NOMO-1 treated with dmso at 0.1 percent for 144 hours (cell line): ENCODE results near the gene RFC2.

Experiments
- DNase-seq: peaks from one replicate; lab custom pipeline; 2025; ENCODE audit not compliant: unreplicated experiment; lab: John Stamatoyannopoulos, UW

Gene RFC2

DNA sequence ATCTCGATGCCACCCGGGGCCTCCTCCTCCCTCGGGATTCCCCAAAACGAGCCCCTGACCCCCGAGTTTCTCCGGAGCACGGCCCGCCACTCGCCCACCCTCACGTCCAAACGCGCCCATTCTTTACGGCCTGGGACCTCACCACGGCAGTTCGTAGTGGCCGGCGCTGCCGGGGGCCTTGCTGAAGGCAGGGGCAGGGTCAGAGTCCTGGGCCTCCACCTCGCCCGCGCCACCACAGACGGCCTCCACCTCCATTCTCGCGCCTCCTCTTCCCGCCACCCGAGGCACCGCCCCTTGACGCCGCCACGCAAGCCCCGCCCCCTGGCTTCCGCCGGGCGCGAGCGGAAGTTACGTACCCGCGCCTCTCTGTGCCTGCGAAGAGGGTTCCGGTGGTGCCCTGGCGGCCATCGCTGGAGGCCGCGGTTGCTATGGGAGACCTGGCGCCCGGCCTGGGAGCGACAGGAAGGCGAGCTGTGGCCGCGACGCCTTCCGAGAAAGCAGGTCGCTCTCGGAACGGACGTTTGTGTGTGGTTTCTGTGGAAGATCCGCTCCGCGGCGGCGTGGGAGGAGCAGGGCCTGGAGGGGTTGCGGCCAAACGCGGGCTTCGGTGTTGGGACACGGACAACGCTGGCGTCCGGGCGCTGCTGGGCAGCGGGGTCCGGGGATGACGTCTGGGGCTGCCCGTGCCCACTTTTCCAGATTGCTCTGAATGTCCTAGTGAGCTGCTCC, at the start of gene RFC2:
TSS of gene RFC2 (minus strand) at position 271 of the 729 bp plus-strand sequence. CDS start at position 255, 16 bp downstream.
- DNase-seq: peak; percentile 100

DNA sequence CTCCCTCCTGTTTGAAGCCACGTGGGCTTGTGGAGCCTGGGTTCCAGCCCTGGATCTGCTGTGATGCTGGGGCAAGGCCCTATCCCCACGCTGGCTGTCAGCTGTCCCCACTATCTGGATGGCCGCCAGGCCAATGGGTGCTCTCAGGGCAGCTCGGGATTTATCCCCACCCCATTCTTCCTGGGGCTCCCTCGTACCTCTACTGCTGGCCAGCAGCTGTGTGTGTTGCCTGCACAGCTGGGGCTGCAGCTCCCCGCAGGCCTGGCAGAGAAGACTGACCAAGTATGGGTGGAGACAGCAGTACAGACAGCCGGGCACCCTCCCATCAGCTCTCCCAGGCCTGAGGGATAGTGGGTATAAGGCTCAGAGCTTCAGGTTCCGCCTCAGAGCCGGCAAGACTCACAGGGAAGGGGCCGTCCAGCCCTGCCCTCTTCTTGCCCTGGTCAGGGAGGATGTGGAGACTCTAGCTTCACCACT, 48.6 kb upstream of the RFC2 start:
- no peak for DNase-seq

DNA sequence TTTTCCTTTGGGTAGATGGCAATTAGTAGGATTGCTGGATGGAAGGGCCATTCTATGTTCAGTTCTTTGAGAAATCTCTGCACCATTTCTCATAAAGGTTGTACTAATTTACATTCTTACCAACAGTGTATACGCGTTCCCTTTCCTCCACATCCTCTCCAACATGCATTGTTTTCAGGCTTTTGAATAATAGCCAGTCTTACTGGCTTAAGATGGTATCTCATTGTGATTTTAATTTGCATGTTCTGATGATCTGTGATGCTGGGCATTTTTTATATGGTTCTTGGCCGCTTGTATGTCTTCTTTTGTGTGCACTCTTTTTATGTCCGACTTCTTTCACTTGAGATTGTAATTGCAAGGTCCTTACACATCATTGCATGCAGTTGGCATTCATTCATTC, 46.7 kb upstream of the RFC2 start:
- no peak for DNase-seq

DNA sequence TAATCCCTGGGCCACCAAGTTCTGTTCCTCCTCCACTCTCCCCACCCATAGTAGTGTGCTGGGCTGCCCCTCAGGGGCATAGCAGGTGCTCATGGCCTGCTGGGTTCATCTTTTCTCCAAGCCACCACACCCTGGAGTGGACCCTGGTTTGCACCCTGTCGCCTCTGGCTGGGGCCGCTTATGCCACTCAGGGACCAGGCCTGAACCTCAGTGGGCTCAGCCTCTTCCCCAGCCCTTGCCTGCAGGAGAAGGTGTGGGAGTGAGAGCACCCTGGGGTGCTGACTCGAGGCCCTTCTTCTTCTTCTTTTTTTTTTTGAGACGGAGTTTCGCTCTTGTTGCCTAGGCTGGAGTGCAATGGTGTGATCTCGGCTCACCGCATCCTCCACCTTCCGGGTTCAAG, 45.2 kb upstream of the RFC2 start:
- no peak for DNase-seq

DNA sequence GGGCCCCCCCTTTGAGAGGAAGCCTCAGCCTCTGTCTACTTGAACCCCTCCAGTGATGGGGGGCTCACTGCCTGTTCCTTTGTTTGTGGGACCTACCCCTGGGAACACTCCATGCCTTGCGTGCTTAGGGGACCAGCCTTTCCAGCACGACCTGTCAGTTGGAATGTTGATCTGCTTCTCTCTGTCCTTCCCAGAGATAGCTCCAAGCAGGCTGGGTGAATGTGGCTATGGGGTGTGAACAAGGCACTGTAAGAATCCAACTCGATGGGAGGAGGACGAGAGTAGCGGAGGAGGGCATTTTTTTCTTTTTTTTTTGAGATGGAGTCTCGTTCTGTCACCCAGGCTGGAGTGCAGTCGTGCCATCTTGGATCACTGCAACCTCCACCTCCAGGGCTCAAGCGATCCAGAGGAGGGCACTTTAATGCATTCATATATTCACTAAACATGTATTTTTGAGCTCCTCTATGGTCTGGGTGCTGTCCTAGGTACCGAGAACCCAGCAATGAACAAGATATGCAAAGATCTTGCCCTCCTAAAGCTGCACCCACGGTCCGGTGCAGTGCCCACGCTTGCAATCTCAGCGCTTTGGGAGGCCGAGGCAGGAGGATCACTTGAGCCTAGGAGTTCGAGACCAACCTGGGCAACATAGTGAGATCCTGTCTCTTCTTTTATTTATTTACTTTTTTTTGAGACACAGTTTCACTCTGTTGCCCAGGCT, 43.5 kb upstream of the RFC2 start:
- DNase-seq: no peak

DNA sequence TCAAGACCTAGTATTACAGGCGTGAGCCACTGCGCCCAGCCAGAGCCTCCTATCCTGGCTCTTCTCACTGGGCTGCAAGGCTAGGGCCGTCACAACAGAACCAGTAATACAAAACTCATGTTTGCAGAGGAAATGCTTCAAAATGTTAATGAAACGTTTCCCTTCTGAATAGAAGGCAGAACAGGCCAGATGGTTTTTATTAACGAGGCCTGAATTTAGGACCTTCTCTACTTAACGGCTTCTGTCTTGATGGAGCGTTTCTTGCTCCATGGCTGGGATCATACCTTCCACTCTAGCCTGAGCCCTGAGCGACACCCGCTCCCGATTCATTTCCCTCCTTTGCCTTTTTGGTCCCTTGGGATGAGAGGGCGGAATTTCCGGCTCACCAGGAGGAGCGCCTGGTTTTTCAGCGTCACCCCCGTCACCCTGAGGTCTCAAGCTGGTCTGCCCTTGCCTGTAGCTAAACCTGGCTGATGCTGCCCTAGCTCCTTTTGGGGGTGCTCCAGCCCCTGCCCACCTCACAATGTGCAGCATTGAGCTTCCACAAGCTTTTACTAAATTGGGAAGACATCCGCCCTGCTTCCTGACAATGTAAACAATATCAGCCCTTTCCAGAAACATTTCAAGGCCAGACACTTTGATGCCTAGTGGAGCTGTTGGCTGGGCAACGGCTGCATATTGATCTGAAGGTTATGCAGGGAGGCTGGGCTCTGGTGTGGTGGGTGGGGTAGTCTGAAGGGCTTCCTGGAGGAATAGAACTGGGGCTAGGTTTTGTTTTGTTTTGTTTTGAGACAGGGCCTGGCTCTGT, 40.2 kb upstream of the RFC2 start:
- DNase-seq: no peak

DNA sequence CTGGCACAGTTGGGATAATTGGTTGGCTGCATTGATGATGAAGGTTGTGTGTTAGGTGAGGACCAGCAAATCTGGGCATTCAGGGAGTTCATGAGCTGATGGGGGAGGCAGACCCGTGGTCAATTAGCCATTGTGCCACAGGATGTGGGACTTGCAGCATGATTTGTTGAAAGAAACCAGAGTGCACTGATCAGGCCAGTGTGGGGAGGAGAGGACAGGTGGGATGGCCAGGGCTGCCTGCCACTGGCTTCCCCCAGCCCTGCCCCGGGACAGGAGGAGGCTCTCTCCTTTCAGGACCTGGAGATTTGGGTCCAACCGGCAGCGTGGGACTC, 39.3 kb upstream of the RFC2 start:
- DNase-seq: no peak

DNA sequence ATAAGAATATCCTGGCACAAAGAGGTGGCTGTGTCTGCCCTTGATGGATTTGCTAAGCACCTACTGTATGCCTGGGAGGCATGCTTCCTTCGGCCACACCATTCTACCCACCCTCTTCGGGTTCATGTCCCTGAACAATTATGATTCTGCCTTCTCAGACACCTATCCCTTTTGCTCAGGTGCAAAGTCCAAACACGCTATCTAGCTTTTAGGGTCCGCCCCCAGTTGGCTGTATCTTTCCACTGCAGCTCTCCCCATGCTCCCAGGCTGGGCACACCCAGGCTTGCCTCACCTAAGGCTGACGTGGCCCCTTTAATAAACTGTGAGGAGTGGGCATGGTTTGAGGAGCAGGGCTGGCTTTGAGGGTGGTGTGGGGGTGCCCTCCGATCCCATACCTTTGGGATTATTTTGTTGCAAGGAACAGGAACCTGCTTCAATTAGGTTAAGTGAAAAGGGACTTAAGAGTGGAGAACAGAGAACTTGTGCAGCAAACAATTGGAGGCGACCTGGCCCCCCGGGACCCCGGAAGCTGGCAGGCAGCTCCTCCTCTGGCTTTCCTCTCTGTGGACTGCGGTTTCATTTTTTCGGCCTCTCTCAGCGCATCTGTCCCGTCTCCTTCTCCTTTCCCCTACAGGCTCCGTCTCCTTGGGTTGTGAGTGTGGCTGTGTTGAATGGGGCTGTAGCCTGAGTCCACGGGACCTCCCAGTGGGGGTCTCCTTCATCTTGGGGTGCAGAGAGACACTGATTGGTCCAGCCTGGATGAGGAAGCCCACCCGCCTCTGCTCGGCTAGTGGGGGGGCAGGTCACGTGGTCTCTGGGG, 38.8 kb upstream of the RFC2 start:
- DNase-seq: no peak

DNA sequence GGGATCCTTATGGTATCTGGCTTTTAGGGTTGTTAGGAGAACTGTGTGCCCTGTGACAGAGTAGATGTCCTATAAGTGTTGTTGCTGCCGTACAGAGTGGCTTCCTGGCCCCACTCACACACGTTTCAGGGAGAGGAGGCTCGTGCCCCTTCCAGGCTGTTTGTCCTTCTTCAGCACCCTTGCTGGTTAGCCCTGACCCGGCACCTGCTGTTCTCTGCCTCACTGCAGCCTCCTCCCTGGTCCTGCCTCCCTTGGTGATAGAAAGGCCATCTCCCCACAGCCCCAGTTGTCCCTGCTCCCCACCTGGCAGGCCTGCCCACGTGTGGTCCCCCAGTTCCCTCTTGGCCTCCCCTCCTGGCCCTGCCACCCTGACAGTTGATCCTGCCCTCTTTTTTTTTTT, 37.3 kb upstream of the RFC2 start:
- no peak for DNase-seq

DNA sequence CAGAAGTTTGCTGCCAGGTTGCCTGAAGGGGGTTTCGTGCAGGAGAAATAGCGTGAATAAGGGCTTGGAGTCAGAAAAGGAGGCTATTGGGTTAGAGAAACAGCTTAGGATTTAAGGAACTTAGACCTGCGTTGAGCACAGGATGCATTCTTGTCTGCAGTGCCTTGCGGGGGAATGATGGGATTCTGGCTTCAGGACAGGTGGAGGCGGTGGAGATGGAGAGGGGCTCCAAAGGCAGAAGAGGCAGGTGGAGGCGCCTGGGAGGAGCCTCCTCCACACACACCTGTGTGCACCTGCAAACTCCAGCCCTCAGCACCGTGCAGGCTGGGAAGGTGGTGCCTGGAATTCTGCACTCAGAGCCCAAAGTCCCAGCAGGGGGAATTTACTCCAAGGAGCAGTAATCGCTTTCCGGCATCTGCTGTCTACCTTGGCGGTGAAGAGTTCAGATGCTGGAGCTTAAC, 36.8 kb upstream of the RFC2 start:
- no peak for DNase-seq

DNA sequence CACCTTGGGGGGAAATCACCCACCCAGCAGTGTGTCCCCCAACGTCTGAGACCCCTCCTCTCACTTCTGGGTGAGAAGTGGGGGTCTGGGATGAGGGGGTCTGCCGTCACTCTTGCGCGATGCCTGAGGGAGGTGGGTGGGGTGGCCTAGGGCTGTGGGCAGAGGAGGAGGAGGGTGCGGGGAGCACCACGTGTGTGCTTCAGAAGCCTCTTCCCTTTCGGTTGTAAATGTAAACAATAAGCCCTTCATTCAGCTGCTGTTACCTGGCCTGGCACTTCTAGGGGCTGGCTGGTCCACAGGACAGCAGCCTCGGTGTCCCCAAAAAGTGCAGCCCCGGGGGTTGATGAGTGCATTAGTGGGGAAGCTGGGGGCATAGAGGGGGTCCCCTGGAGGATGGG, 36.4 kb upstream of the RFC2 start:
- no peak for DNase-seq

DNA sequence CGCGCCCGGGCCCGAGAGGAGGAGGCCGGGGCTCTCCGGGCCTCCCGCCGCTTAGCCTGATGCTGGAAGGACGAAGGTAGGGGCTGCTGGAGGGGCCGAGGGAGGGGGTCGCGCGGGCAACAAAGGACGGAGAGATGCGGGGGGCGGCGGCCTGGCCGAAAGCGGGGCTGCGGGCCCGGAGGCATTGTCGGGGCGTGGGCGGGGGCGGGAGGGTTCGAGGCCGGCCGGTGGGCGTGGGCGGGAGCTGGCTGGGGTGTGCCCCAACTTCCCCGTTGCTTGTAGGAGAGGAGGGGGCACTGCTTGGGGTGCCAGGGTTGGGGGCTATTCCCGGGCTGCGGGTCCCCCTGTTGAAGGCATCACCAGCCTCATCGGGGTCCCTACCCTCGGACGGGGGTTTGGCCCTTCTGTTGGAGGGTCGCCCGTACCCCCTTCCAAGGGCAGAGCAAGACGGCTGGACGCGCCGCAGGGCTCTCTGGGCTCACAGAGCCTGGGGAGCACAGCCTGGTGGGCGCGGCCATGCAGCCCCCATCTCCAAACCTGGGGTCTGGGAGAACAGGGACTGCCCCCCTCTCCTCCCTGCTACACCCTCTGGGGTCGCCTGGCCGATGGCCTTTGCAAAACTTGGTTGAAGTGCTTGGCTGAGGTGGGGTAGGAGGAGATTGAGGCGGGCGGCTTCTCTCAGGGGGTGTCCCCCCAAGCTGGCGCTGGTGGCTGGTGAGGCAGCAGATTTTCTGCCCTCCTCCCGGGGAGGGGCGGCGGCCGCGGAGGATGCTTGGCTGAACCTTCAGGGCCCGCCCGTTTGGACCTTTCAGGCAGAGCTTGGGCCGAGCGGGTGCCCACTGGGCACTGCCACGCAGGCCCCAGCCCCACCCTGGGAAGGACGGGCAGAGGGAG, 35.7 kb upstream of the RFC2 start:
- DNase-seq: no peak

DNA sequence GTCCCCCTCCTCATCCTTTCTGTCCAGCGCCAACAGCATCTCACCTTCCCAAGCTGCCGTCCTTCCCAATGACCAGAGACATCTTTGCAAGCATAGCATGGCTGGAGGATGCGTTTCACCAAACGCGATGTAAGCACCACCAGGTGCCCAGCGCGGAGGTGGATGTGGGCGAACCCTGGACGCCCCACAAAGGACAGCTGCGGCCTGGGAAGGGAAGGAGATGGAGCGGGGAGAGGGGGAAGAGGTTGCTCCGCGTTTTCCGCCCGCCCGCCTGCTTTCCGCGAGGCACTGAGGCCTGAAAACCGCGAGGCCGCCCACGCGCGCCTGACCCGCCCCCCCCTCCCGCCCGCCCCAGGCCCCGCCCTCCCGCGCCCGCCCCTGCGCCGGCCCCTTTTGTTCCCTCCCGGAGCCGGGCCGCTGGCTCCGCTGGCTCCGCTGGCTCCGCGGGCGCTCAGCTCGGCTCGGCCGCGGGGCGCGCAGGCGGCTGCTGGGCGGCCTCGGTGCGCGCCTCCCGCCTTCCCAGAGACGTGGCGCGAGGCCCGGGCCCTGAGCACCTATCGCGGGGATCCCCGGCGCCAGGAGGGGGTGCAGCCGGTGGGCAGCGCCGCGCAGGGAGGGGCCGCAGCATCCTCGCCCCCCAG, 34.9 kb upstream of the RFC2 start, which contains the start of gene CLIP2:
TSS of gene CLIP2 (plus strand) at position 390 of the 641 bp plus-strand sequence. CDS start 28,140 bp downstream, outside the sequence.
- peak; percentile 94 for DNase-seq

DNA sequence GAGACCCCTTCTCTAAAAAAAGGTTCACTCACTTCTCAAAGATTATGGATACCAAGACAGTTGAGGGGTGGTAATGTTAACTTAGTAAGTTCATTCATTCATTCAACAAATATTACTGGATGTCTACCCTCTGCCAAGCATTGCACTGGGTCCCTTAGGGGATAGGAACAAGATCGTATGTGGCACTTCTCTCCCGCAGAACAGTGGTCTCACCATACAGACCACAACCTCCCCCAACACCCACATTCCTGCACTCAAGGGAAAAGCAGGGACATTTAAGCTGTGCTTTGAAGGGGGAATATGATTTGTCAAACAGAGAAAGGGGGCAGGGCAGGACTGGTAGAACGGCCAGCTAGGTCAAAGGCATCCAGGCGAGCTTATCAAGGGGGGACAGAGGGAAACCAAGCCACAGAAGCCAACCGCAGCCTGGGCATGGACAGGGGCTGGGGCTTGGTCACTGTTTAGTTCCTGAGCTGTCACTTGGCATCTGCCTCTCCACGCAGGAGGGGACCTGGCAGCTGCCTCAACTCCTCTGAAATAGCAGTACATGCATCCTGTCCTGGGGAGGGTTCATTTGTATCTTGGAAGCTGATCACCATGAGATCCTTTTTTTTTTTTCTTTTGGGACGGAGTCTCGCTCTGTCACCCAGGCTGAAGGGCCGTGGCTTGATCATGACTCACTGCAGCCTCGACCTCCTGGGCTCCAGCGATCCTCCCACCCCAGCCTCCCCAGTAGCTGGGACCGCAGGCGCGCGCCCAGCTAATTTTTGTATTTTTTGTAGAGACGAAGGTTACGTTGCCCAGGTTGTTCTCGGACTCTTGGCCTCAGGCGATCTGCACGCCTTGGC, 34.1 kb upstream of the RFC2 start:
- DNase-seq: no peak

DNA sequence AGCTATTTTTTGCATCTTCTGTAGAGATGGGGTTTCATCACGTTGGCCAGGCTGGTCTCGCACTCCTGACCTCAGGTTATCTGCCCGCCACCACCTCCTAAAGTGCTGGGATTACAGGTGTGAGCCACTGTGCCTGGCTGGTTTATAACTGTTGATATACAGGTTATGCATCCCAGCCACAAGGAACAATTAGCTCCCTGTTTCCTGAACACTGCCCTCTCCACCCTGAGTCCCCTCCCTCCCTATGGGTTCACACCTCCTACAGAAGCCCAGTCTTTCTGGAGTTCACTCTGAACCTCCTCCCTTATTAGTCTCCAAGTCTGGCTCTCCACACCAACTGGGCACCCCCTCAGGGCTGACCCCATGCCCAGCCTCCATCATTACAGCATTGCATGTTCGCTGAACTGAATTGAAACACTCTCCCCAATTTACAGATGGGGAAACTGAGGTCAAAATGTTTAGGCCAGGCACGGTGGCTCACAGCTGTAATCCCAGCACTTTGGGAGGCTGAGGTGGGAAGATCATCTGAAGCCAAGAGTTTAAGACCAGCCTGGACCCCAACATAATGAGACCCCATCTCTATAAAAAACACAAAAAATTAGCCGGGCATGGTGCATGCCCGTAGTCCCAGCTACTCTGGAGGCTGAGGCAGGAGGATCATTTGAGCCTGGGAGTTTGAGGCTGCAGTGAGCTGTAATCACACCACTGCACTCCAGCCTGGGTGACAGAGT, 33.3 kb upstream of the RFC2 start:
- no peak for DNase-seq

DNA sequence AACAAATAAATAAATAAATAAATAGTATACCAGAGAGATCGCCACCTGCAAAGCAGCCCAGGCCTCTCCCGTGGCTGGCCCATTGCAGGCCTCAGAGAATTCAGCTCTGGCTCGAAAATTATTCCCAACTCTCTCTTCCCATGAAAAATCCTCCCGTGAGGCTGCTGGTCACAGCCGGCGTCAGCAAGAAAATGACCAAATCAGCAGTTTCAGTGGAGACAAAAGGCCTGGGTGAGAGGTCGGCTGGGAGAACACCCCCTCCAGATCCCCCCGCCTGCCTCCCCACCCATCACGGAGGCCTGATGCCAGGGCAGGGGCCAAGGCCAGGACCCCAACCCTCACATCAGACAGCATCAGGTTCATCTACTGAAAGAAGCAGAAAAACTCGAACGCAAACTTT, 31.9 kb upstream of the RFC2 start:
- DNase-seq: no peak

DNA sequence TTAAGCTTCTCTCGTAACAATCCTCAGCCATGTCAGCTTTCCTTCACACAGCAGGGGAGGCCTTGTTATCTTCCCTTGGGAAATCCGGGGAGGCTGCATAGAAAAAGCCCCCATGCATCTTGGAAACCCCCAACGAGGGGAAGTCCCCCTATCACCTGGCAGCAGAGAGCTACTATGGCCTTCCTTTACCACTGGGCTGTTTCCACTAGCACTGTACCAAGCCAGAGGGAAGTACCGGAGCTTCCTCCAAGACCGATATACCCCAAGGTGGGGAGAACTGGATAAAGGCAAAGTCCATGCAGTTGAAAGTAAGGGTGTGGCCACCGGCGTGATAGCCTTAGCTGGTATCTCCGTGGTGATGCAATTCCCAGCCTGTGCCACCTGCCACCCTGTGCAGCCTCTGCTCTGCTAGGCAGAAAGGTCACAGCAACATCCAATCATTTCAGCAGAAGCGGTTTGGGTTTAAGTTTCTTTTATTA, 30.6 kb upstream of the RFC2 start:
- peak; percentile 86 for DNase-seq
